Tongue (tissue), 2 donors: Measurements from ENCODE around the gene SMIM41. TPM values are rescaled to one million over a fixed set of nuclear protein-coding genes. Genes with fewer than 3 reads are reported as not detected.

Experiments
- DNase-seq: peaks from one replicate; pipeline ENCODE4 v3.0.0-alpha.2; 2015
- total RNA-seq: library from RNA; depleted of rRNA; stranded (reverse); fragments of >200 nt; gene quantifications from one replicate; pipeline ENCODE4 v1.2.3, GENCODE V29; 2014

The SMIM41 gene
- total RNA-seq, 1 donor from 2014 or later: 0.82 TPM

GRCh38 chr12:52063082-52063924, 16.2 kb upstream of the SMIM41 start:
- no peak for DNase-seq

GRCh38 chr12:52063981-52064649, 15.4 kb upstream of the SMIM41 start:
- no peak for DNase-seq

GRCh38 chr12:52066346-52067080, 13.0 kb upstream of the SMIM41 start:
- no peak for DNase-seq

GRCh38 chr12:52067081-52067374, 12.5 kb upstream of the SMIM41 start:
- no peak for DNase-seq

GRCh38 chr12:52069327-52070184, 9.9 kb upstream of the SMIM41 start, which contains the start of gene ATG101:
Gene ATG101, plus strand, starts transcription at chr12:52069978. Its CDS starts 3,673 bp downstream, at chr12:52073651.
- peak; percentile 97 for DNase-seq

GRCh38 chr12:52070185-52070925, 9.1 kb upstream of the SMIM41 start:
- no peak for DNase-seq

- DNase-seq: no peak
Measured at GRCh38 chr12:52073531-52074381, 5.7 kb upstream of the SMIM41 start.

- no peak for DNase-seq
Measured at GRCh38 chr12:52074971-52075724, 4.4 kb upstream of the SMIM41 start.

- DNase-seq: no peak
Measured at GRCh38 chr12:52076811-52077210, 2.7 kb upstream of the SMIM41 start.

GRCh38 chr12:52078276-52078675, 1.2 kb upstream of the SMIM41 start:
- no peak for DNase-seq

- DNase-seq: no peak
Measured at GRCh38 chr12:52080403-52081251, 1.1 kb downstream of the SMIM41 start.

GRCh38 chr12:52081263-52081733, 1.8 kb downstream of the SMIM41 start:
- peak; percentile 82 for DNase-seq

GRCh38 chr12:52082026-52082668, 2.6 kb downstream of the SMIM41 start:
- peak; percentile 61 for DNase-seq

GRCh38 chr12:52082669-52082987, 3.1 kb downstream of the SMIM41 start:
- DNase-seq: no peak

- peak; percentile 80 for DNase-seq
Measured at GRCh38 chr12:52082988-52083637, 3.6 kb downstream of the SMIM41 start.

GRCh38 chr12:52083638-52083996, 4.1 kb downstream of the SMIM41 start:
- no peak for DNase-seq

GRCh38 chr12:52084491-52085231, 5.2 kb downstream of the SMIM41 start:
- no peak for DNase-seq
